GM21367 (cell line): ENCODE data around the gene PTPRN2.

Experiments
- ATAC-seq: cut with Tn5 transposase; IDR thresholded peaks from one replicate; pipeline ENCODE4 v1.9.1; 2021; ENCODE audit not compliant: unreplicated experiment

PTPRN2 gene

DNA sequence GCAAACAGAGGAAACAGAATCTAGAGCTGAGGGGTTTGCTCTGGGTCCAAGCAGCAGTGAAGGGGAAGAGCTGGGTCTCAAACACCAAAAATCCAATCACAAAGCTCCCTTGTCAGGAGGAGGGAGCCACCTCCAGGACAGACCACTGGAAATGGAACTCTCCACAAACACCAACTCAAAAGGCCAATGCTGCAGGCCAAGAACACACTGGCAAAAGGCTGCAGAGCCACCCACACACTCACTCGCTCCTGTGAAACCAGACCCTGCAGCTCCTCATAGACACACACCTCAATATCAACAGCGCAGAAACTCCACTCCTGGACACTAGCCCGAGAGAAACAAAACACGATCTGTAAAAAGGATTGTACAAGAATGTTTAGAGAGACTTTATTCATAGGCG, 213.5 kb downstream of the PTPRN2 start:
- ATAC-seq: no peak

DNA sequence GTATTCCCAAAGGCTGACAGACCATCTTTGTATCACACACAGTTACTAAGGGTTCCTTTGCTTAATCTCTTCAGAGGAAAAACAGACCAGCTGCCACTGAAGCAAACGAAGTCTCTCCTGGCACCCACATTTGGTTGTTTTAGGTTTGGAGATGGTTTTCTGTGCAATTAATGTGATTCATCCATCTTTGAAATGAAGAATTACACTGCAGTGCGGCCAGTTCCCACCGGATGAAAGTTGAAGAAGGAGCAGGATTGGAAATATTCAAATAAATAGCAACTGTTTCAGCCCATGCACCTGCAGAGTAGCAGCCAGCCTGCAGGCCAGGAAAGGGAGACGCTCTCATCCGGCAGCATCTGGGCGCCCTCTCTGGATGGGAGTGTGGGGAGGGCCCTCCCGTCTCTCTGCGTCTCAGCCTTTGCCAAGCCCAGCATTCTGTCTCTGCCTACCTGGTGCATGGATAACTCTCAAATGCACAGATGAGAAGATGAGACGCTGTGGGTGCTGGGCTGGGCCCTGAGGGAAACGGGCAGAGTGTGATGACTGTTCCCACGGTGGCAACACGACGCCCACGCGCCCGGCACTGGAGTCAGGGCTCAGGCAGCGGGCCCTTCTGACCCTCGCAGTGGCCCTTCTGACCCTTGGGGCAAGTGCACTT, 214.0 kb downstream of the PTPRN2 start:
- ATAC-seq: no peak

DNA sequence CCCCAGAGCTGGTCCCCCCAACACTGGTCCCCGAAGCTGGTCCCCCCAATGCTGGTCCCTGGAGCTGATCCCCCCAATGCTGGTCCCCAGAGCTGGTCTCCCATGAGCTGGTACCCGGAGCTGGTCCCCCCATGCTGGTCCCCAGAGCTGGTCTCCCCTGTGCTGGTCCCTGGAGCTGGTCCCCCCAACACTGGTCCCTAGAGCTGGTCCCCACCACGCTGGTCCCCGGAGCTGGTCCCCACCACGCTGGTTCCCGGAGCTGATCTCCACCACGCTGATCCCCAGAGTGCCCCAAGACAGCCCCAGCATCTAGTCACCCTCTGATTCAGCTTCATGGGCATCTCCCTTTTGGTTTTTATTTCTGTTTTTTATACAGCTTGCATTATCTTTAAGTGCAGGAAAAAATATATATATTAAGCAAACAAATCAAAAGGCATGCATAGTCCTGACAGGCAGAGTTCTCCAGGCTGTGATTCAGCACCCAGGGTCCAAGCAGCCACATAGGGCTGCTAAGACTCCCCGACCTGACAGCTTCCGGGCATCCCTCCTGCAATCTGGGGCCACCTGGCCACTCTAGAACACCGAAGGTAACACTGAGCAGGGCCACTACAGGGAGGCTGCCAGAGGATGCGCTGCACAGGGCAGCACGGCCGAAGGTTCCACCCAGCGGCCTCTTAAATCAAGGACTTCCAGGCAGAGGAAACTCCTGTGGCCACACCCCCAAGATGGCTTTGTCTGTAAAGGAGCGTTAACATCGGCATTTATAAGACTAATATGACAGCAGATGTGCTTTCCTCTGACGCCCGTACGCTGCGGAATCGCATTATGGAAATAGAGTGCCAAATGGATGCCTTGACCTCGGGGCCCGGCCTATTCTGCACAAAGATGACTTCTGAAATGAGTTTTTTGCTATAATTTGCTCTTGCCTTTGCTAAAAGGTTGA, 215.0 kb downstream of the PTPRN2 start:
- no peak for ATAC-seq

DNA sequence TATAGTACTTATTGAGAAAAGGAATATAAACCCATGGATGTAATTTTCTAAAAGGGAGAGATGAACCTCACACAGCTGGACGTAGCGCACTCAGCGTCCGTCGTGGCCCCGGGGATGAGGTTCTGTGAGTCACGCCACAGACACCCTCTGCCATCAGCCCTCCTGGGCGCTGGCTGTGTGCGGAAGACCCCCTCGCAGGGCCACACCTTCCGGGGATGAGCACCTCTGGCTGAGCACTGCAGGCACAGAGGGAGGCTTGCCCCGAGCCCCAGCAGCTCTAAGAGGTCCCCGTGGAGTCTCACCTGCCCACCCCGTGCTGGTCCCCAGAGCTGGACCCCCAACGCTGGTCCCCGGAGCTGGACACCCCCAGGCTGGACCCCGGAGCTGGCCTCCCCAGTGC, 215.8 kb downstream of the PTPRN2 start:
- no peak for ATAC-seq

DNA sequence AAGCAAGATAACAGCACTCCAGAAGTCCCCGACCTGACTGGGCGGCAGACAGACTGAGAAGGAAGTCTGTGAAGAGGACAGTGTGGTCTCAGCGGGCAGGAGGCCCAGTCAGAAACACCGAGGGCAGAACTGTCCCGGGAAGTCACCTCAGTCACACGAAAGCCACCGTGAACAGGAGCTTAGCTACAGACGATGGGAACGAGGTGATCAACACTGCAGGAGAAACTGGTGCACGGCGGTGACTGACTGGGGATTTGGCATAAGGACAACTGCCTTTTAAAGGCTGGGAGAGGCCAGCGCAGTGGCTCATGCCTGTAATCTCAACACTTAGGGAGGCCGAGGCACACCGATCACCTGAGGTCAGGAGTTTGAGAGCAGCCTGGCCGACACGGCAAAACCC, 217.8 kb downstream of the PTPRN2 start:
- ATAC-seq: no peak

DNA sequence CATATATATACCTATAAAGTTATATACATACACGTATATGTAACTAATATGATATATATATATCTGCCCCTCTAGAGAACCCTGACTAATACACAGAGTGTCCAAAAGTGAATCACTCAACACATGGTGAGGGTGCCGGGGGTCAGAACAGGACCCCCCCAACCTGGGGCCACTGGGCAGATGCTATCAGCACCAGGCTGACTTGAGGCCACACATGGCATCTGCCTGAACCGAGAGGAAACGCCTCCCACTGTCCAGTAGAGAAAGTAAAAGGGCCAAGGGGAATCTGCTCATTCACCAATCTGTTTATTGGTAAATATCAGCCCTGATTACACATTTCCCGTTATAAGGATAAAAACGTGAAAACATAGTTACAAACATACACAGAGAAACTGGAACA, 218.3 kb downstream of the PTPRN2 start:
- ATAC-seq: no peak

DNA sequence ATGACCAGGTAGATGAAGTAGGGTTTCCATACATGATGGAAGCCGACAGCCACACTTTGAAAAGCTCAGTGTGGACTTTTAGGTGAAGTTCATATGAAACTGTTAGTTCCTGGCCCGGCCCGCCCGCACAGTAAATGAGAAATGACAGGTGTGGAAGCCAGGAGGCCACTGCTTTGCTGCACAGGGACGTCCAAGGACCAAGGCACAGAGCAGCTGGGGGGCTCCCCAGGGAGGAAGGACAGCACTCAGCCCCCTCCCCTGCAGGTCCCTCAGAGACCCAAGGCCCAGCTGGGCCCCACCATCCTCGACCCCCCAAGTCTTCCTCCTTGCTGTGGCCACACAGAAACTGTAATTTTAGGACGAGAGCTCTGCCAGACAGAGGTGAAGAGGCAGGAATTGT, 219.2 kb downstream of the PTPRN2 start:
- ATAC-seq: no peak

DNA sequence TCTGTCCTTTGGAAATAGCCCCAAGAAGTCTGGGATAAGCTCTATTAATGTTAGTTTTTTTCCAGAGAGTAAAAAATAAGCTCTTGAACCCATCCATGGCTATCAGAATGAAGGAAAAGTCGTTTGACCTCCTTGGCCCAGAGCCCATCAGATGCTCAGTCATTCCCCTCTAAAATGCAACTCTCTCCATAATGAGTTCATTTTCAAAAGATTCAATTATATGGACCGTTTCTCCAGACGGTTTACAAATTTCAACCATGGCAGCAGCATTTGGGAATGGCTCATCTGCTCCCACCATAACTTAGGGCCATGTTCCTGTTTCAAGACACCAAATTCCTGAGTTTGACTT, 220.0 kb downstream of the PTPRN2 start:
- ATAC-seq: no peak

DNA sequence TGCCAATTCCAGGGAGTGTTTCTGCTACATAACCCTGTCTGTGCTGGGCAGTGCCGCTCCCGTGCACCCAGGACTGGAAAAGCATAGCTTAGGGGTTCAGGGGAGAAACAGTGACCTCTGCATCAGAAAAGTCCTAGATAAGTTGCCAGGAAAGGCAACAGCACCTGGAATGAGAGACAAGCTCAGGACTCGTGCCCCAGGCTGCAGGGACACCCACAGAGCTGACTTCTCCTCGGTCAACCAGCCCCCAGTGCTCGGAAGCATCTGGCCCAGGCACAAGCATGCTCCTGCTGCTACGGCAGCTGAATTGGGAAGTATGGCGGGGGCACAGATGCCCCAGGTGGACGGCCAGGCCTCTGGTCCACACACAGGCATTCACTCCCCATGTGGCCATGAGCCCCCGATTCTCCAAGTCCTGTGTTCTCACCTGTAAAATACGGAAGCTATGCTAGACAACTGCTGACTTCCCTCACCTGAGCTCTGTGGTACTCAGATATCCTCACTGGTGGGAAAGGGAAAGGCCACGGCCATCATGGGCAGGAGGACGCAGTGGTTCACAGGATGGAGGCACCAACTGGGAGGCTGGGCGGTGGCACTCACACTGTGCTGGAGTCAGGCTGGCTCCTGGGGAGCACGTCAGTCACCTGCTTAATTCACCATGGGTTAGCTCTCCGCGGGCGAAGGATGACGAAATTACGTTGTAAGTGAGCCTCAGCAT, 220.5 kb downstream of the PTPRN2 start:
- no peak for ATAC-seq

DNA sequence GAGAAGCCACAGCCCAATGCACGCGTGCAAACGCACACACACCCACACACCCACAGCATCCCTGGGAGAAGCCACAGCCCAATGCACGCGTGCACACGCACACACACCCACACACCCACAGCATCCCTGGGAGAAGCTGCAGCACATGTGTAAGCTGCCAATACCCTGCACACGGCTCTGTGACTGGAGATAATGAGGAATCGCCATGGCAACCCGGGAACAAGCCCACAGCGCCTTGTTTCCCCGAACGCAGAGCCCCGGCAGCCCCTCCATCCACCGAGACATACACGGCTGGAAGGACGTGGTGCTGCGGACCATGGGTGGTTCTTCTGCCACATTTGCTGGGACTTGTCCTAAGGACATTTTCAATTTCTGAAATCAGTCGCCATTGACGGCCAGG, 221.3 kb downstream of the PTPRN2 start:
- ATAC-seq: no peak

DNA sequence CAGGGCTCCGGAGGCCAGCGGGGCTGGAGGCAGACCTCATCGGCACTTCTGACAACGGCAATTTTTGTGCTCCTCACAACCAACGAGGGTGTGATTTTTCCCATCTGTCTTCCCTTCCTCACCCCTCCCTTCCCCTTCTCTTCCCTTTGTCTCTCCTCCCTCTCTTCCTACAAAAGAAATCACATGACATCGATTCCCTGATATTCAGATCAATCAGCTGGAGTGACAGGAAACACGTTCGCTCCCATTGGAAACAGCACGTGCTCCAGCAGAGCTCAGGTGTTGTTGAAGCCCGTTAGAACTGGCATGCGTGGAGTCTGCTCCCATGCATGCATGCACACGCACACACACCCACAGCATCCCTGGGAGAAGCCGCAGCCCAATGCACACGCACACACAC, 222.4 kb downstream of the PTPRN2 start:
- no peak for ATAC-seq

DNA sequence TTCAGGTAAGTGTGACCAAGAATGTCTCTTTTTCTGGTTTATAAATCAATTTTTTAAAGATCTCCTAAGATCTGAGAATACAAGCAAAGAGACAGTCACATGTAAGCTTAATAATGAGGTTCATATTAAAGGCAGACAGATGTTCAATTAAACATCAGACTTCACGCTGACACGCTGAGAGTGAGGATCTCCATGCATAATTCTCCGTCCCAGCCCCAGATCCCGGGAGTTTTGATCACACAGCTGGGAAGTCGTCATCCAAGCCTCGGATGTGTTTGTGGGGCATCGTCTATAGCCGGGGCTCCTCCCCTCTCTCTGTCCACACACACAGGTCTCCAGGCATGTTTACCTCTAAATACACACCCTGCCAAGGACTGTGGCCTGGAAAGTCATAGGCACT, 223.2 kb downstream of the PTPRN2 start:
- no peak for ATAC-seq

DNA sequence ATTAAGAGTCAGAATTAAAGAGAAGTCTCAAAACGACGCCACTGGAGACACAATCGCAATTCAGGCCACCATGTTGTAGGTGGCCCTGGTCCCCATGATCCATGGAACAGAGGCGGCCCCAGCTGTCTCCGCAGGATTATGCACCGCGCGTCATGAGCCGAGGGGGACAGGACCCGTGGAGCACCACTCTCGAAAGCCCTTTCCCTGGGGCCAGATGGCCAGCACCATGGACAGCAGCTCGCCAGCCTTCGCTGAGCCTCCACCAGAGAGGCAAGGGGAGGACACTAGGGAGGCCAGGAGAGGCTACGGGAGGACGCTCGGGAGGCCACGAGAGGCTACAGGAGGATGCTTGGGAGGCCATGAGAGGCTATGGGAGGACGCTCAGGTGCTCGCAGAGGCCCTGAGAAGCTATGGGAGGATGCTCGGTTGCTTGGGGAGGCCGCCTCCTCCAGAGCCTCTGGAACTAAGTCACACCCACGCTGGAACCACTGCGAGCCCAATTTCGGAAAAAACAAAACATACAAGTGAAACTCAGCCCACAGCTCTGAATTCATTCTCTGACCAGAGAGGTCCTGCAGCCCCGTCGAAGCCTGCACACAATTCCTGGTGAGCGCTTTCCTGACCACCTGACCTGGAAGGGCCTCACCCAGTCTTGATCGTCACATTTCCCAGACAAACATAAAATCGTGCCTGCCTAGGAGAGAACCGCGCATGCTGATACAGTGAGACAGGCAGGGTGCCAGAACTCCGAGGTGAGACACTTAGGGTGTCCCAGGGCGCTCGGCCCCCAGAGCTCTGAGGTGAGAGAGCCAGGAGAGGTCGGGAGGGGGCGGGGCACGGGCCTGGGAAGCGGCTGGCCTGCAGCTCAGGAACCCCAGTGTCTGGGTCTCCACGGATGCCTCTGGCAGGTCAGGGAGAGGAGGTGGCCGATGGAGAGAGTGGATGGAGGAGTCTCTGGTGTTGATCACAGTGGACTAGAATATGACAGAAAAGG, 224.4 kb downstream of the PTPRN2 start:
- no peak for ATAC-seq

DNA sequence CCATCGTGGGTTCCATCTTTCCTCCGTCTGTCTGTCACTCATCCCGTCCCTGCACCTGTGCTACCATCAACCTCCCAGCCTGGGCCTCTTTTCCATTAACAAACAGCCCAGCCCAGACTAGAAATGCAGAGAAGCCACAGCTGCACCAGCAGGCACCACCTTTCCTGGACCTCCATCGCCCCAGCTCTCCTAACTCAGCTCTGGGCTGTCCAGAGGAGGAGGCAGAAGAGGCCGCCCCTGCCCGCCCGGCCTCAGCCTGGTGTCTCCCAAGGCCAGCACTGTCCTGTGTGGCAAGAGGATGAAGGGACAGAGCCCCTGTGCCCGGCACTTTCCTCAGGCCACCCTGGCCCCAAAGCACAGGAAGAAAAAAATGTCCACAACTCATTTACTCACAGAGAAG, 225.6 kb downstream of the PTPRN2 start:
- no peak for ATAC-seq

DNA sequence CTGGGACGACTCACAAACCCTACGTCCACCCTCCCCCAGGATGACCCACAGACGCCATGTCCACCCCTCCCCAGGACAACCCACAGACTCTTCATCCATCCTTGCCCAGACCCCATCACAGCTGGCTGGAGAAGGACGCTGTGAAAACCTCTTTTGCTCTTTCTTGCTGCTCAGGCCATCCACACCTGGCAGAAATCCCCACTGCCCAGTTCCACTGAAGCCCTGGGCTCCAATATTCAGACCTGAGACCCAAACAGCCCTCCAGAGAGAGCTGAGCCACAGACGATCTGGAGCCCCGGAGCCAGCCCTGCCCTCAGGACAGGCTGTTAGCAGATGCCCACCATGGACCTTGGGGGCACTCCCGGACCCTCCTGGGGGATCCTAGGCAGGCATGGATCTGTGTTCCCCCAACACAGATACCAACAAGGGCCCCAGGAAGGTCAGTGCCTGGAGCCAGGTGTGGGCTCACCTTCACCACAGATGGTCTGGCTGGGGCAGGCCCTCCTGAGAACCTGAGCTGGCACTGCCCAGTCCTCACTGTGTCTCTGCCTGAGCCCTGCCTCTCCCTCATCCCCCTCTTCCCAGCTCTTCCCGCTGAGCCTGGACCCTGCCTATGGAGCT, 226.2 kb downstream of the PTPRN2 start:
- no peak for ATAC-seq

DNA sequence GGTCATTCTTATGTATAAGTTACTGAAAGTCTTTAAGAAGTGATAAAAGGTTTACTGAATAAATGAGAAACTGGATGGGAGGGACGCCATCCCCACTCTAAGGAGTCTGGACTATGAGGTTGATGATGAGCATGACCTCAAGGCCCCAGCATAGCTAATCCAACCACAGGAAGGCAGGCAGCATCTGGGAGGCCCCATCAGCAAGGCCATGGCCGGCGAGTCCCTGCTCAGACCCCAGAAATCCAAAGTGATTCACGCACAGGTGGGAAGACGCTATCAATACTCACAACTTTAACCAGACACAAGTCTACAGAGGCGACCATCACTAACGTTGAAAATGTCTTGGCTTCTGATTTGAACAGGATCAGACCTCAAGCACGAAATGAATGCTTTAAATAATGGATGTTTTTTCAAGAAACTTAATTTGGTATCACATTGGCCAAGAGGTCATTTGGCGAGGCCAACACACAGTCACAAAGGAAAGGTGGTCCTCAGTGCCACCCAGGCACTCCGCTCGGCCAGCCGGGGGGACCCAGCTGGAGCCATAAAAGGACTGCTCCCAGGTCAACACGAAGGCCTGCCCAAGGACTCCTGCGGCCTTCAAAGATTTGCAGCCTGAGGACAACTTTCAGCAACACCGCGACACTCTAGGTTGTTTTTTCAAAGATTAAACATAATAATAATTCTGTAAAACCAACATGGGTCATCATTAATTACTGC, 228.5 kb downstream of the PTPRN2 start:
- no peak for ATAC-seq

DNA sequence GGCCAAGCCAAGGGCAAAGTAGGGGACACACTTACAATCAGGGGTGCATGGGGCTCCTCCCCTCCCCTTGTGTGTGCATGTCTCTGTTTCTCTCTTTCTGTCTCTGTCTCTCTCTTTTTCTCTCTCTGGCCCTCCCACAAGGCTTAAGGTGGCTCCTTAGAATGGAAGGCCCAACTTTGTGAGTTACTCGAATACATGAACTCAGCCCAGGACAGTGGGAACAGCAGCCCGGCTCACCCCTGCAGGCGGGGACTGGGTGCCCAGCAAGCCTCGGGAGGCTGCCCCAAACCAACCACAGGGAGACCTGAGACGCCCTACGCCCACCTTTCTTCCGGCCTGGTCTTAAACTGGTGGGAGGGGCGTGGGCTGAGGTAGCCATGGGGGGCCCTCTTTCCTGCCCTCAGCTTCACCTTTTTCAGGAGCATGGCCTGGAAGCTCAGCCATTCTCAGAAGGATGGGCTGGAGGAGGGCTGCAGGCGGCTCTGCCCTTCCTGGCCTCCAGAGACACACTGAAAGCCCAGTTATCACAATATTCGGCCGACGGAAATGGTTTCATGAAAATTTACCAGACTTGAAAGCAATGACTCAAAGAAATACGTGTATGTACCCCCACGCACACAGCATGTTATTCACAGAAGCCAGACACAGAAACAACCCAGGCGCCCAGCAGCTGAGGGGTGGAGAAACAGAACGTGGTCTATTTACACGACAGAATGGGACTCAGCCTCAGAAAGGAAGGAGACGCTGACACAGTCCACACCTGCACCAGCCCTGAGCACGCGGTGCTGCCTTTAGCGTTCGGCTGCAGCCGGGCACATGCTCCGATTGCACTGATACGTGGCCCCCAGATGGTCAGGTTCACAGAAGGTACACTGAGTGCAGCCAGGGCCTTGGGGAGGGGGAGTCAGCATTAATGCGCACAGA, 229.5 kb downstream of the PTPRN2 start:
- no peak for ATAC-seq

DNA sequence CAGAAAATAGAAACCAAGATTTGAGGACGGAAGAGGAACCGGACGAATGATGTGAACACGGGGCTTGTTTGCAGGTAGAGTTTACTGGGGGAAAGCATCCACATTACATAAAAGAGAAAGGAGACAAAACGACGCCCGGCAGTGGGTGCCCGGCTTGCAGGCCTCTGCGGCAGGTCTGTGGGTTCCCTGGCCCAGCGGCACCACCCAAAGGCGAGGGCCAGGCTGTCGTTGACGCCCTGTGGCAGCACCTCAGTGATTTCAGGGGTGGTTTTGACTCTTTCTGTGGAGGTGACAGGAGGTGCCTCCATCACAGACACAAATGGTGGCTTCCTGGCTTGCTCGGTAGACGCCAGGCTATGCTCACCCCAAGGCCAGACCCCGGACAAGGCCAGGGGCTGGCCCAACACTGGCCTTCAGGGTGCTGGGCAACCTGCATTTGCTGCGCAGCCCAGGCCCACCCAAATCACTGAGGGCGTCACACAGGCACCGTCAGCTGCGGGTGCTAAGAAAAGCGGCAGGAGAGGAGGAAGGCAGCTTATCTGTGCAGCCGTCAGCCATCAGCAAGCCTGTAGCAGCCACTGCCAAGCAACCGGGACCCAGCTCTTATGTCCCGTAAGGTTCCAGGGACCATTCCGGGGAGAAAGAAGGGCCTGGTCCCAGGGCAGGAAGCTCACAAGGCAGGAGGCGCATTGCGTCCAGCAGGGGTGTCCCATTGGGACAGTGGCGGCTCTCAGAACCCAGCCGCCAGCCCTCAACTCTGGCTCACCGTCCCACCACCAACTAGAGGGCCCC, 230.3 kb downstream of the PTPRN2 start:
- ATAC-seq: no peak
